Testis (tissue), 2 donors: ENCODE measurements around the gene AKAP10.

Experiments
- POLR2A ChIP-seq: fragments of 450-650 bp; IDR thresholded peaks from one replicate; pipeline ENCODE4 v1.6.1; 2017; ENCODE audit warnings: antibody characterized with exemption, mild to moderate bottlenecking, moderate library complexity
- TF ChIP-seq, protein P1 (sequence below), 3 experiments: fragments of 450-650 bp in 2 of 3; fragments of 200-600 bp in 1 of 3; sonication (generic) in 1 of 3; IDR thresholded peaks; one replicate each; pipeline ENCODE4 v1.5.1; 2016 to 2019; ENCODE audit warnings: antibody characterized with exemption in 3 of 3, mild to moderate bottlenecking in 2 of 3, moderate library complexity in 1 of 3

- no peak for TF ChIP-seq POLR2A
- TF ChIP-seq, protein P1, sequence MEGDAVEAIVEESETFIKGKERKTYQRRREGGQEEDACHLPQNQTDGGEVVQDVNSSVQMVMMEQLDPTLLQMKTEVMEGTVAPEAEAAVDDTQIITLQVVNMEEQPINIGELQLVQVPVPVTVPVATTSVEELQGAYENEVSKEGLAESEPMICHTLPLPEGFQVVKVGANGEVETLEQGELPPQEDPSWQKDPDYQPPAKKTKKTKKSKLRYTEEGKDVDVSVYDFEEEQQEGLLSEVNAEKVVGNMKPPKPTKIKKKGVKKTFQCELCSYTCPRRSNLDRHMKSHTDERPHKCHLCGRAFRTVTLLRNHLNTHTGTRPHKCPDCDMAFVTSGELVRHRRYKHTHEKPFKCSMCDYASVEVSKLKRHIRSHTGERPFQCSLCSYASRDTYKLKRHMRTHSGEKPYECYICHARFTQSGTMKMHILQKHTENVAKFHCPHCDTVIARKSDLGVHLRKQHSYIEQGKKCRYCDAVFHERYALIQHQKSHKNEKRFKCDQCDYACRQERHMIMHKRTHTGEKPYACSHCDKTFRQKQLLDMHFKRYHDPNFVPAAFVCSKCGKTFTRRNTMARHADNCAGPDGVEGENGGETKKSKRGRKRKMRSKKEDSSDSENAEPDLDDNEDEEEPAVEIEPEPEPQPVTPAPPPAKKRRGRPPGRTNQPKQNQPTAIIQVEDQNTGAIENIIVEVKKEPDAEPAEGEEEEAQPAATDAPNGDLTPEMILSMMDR (IDR thresholded peaks at IDR 0.05), result no peak
These were observed 112.6 kb downstream of the AKAP10 start for GRCh38 chr17:19865021-19865420.
